D721Med (cell line): Measurements from ENCODE around the gene SNX17.
"Not testable (repeated sequence)": the region's sequence is repeated elsewhere in the genome, so short reads cannot be mapped to it uniquely, and the experiment has no call there.

Source experiments
- DNase-seq: peaks from one replicate; pipeline ENCODE4 v3.0.0; 2011; ENCODE audit warnings: low spot score; ENCODE audit not compliant: insufficient read length
- FAIRE-seq: peaks from 2 replicates; lab custom pipeline; 2011; peaks lifted over from hg19 to GRCh38; lab: Jason Lieb, UNC
- TF ChIP-seq, protein P1 (sequence below): IDR thresholded peaks from 2 replicates; pipeline ENCODE4 v1.5.1; 2012; ENCODE audit warnings: mild to moderate bottlenecking, control low read depth; ENCODE audit not compliant: insufficient read depth; ENCODE audit errors: missing control alignments

SNX17 gene

DNA sequence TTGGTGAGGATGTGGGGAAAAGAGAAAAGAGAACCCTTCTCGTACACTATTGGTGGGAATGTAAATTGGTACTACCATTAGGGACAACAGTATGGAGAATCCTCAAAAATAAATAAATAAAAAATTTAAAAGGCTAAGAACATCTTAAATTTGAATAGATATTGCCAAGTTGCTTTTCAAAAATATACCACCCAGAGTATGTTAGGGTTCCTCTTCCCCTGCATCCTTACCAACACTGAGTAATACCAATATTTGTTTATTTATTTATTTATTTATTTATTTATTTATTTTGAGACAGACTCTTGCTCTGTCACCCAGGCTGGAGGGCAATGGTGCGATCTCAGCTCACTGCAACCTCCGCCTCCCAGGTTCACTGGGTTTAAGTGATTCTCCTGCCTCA is 52.5 kb downstream of the SNX17 start:
- TF ChIP-seq, protein P1, sequence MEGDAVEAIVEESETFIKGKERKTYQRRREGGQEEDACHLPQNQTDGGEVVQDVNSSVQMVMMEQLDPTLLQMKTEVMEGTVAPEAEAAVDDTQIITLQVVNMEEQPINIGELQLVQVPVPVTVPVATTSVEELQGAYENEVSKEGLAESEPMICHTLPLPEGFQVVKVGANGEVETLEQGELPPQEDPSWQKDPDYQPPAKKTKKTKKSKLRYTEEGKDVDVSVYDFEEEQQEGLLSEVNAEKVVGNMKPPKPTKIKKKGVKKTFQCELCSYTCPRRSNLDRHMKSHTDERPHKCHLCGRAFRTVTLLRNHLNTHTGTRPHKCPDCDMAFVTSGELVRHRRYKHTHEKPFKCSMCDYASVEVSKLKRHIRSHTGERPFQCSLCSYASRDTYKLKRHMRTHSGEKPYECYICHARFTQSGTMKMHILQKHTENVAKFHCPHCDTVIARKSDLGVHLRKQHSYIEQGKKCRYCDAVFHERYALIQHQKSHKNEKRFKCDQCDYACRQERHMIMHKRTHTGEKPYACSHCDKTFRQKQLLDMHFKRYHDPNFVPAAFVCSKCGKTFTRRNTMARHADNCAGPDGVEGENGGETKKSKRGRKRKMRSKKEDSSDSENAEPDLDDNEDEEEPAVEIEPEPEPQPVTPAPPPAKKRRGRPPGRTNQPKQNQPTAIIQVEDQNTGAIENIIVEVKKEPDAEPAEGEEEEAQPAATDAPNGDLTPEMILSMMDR: no peak
- no peak for DNase-seq
- FAIRE-seq: no peak

DNA sequence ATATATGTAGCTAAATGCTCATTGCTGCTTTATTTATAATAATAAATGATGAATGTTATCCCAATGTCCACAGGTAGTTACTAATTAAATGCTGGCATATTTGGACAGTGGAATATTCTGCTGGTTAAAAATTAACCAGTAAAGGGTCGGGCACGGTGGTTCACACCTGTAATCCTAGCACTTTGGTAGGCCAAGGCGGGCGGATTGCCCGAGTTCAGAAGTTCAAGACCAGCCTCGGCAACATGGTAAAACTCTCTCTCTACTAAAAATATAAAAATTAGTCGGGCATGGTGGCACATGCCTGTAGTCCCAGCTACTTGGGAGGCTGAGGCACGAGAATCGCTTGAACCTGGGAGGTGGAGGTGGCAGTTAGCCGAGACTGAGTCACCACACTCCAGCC is 54.6 kb downstream of the SNX17 start:
- FAIRE-seq, DNase-seq: not testable (repeated sequence)
